GM04504 (cell line): Measurements from ENCODE around the gene PADI3.

ENCODE experiments used
- DNase-seq: peaks from one replicate; pipeline ENCODE4 v3.0.0-alpha.2; 2012; ENCODE audit warnings: low read depth

PADI3 gene

GRCh38 chr1:17248781-17249180, at the start of gene PADI3:
TSS of gene PADI3 (plus strand) at chr1:17249098. CDS start at chr1:17249138, 40 bp downstream.
- no peak for DNase-seq

- DNase-seq: no peak
Measured at GRCh38 chr1:17199267-17200044, 49.4 kb upstream of the PADI3 start.

GRCh38 chr1:17200246-17200645, 48.7 kb upstream of the PADI3 start:
- DNase-seq: no peak

GRCh38 chr1:17200756-17201155, 48.1 kb upstream of the PADI3 start:
- DNase-seq: no peak

GRCh38 chr1:17201201-17202021, 47.5 kb upstream of the PADI3 start:
- no peak for DNase-seq

- DNase-seq: no peak
Measured at GRCh38 chr1:17204546-17205440, 44.1 kb upstream of the PADI3 start, which contains the start of gene PADI1. TSS of gene PADI1 (plus strand) at chr1:17205128. CDS start at chr1:17205218, 90 bp downstream.

- no peak for DNase-seq
Measured at GRCh38 chr1:17205652-17206051, 43.2 kb upstream of the PADI3 start.

GRCh38 chr1:17206196-17206595, 42.7 kb upstream of the PADI3 start:
- DNase-seq: no peak

- DNase-seq: no peak
Measured at GRCh38 chr1:17207046-17207445, 41.9 kb upstream of the PADI3 start.

GRCh38 chr1:17207540-17207939, 41.4 kb upstream of the PADI3 start:
- no peak for DNase-seq

GRCh38 chr1:17207966-17208418, 40.9 kb upstream of the PADI3 start:
- peak; percentile 58 for DNase-seq

GRCh38 chr1:17208546-17208945, 40.4 kb upstream of the PADI3 start:
- no peak for DNase-seq

- no peak for DNase-seq
Measured at GRCh38 chr1:17209430-17209829, 39.5 kb upstream of the PADI3 start.

GRCh38 chr1:17210176-17210575, 38.7 kb upstream of the PADI3 start:
- DNase-seq: no peak

GRCh38 chr1:17211377-17211776, 37.5 kb upstream of the PADI3 start:
- no peak for DNase-seq

- no peak for DNase-seq
Measured at GRCh38 chr1:17212009-17212408, 36.9 kb upstream of the PADI3 start.

- DNase-seq: no peak
Measured at GRCh38 chr1:17212487-17213121, 36.3 kb upstream of the PADI3 start.

- no peak for DNase-seq
Measured at GRCh38 chr1:17213148-17213781, 35.6 kb upstream of the PADI3 start.

GRCh38 chr1:17213782-17214148, 35.1 kb upstream of the PADI3 start:
- no peak for DNase-seq

- no peak for DNase-seq
Measured at GRCh38 chr1:17214876-17215544, 33.9 kb upstream of the PADI3 start.

- DNase-seq: no peak
Measured at GRCh38 chr1:17215545-17215890, 33.4 kb upstream of the PADI3 start.
